WTC11 (cell line): Measurements from ENCODE around the gene NECTIN4.

Experiments used
- ATF1 ChIP-seq: sonication (generic); formaldehyde crosslinking; IDR thresholded peaks from 2 replicates; pipeline ENCODE4 v1.8.1; 2023; ENCODE audit warnings: mild to moderate bottlenecking, moderate library complexity, missing genetic modification reagents
- CBFB ChIP-seq: sonication (generic); formaldehyde crosslinking; IDR thresholded peaks from 2 replicates; pipeline ENCODE4 v1.8.1; 2022; ENCODE audit warnings: mild to moderate bottlenecking, low read depth, missing genetic modification reagents
- CREM ChIP-seq: sonication (generic); formaldehyde crosslinking; IDR thresholded peaks from 2 replicates; pipeline ENCODE4 v1.8.1; 2022; ENCODE audit warnings: mild to moderate bottlenecking, missing genetic modification reagents, moderate library complexity
- ELF4 ChIP-seq: sonication (generic); formaldehyde crosslinking; IDR thresholded peaks from 2 replicates; pipeline ENCODE4 v1.8.1; 2022; ENCODE audit warnings: low read depth, mild to moderate bottlenecking, moderate library complexity, missing genetic modification reagents
- JUN ChIP-seq: sonication (generic); formaldehyde crosslinking; IDR thresholded peaks from 2 replicates; pipeline ENCODE4 v1.8.0; 2023; ENCODE audit warnings: mild to moderate bottlenecking, missing genetic modification reagents
- KAT7 ChIP-seq: sonication (generic); formaldehyde crosslinking; IDR thresholded peaks from 2 replicates; pipeline ENCODE4 v1.8.1; 2023; ENCODE audit warnings: missing genetic modification reagents, mild to moderate bottlenecking, borderline replicate concordance
- SMAD3 ChIP-seq: sonication (generic); formaldehyde crosslinking; IDR thresholded peaks from 2 replicates; pipeline ENCODE4 v1.8.0; 2022; ENCODE audit warnings: missing genetic modification reagents, mild to moderate bottlenecking, borderline replicate concordance
- ZNF416 ChIP-seq: fragments of 250-450 bp; sonication (Bioruptor Pico); IDR thresholded peaks from 2 replicates; pipeline ENCODE4 v1.9.0; 2021; ENCODE audit warnings: mild to moderate bottlenecking, inconsistent platforms
- TF ChIP-seq, protein P1 (sequence below): sonication (generic); formaldehyde crosslinking; IDR thresholded peaks from 2 replicates; pipeline ENCODE4 v1.8.1; 2022; ENCODE audit warnings: low read depth, missing genetic modification reagents, borderline replicate concordance
- TF ChIP-seq, protein P2 (sequence below): sonication (generic); formaldehyde crosslinking; conservative IDR thresholded peaks from 2 replicates; pipeline ENCODE4 v1.8.1; 2023; ENCODE audit warnings: mild to moderate bottlenecking, low read depth, missing genetic modification reagents, moderate library complexity
- TF ChIP-seq, protein P3 (sequence below): fragments of 200-600 bp; IDR thresholded peaks from 2 replicates; pipeline ENCODE4 v1.8.0; 2022; ENCODE audit warnings: antibody characterized with exemption
- TF ChIP-seq, protein P4 (sequence below): sonication (generic); formaldehyde crosslinking; IDR thresholded peaks from 2 replicates; pipeline ENCODE4 v1.8.0; 2022; ENCODE audit warnings: mild to moderate bottlenecking, missing genetic modification reagents
- TF ChIP-seq, protein P5 (sequence below): sonication (generic); formaldehyde crosslinking; IDR thresholded peaks from 2 replicates; pipeline ENCODE4 v1.8.1; 2022; ENCODE audit warnings: mild to moderate bottlenecking, missing genetic modification reagents, moderate library complexity, borderline replicate concordance

DNA sequence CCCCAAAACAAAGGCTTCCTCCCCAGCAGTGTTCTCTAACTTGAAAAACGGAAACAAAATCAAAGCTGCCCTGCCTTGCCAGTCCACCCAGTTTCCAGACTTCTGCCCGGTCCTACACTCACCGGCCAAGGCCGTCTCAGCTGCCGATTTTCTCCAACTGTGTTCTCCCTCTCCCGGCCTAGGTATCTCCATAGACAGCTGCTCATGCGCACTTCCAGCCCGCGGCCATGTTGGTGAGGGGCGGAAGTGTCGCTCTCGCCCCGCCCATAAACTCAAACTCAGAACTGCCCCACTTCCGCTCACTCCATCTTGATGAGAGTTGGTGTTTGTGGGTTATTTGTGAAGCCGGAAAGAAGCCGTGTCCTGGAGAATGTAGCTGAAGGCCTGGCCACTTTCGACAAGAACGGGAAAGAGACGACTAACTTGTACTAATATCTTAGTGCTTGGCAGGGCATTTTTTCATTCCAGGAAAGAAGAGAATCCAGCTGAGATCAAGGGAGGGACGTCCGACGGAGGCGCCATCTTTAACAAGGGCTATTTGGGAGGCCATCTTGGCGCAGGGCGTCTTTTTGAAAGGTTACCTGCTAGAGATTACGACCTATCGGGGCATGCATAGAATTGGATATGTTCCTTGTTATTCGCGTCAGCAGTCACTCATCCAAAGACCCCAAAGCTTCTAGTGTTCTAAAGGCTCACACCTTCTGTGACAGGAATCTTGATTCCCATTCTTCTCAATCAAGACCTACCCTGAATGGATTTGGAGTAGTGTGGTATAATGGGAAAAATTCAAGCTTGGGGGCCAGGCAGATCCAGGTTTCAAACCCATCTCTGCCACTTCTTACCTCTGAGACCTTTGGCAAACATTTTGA, 43.4 kb downstream of the NECTIN4 start, which contains the start of gene USF1:
- TF ChIP-seq ATF1 (CRISPR knock-in tag) (no peak), JUN (CRISPR knock-in tag) (no peak), ZNF416 (no peak), CBFB (CRISPR knock-in tag) (no peak), KAT7 (CRISPR knock-in tag) (no peak), CREM (no peak; the same call in 1 of the 2 replicates), SMAD3 (CRISPR knock-in tag) (peak; percentile 80; the same call in 1 of the 2 replicates), ELF4 (CRISPR knock-in tag) (no peak)
- TF ChIP-seq, protein P1, sequence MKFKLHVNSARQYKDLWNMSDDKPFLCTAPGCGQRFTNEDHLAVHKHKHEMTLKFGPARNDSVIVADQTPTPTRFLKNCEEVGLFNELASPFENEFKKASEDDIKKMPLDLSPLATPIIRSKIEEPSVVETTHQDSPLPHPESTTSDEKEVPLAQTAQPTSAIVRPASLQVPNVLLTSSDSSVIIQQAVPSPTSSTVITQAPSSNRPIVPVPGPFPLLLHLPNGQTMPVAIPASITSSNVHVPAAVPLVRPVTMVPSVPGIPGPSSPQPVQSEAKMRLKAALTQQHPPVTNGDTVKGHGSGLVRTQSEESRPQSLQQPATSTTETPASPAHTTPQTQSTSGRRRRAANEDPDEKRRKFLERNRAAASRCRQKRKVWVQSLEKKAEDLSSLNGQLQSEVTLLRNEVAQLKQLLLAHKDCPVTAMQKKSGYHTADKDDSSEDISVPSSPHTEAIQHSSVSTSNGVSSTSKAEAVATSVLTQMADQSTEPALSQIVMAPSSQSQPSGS (CRISPR knock-in tag): no peak
- TF ChIP-seq, protein P2, sequence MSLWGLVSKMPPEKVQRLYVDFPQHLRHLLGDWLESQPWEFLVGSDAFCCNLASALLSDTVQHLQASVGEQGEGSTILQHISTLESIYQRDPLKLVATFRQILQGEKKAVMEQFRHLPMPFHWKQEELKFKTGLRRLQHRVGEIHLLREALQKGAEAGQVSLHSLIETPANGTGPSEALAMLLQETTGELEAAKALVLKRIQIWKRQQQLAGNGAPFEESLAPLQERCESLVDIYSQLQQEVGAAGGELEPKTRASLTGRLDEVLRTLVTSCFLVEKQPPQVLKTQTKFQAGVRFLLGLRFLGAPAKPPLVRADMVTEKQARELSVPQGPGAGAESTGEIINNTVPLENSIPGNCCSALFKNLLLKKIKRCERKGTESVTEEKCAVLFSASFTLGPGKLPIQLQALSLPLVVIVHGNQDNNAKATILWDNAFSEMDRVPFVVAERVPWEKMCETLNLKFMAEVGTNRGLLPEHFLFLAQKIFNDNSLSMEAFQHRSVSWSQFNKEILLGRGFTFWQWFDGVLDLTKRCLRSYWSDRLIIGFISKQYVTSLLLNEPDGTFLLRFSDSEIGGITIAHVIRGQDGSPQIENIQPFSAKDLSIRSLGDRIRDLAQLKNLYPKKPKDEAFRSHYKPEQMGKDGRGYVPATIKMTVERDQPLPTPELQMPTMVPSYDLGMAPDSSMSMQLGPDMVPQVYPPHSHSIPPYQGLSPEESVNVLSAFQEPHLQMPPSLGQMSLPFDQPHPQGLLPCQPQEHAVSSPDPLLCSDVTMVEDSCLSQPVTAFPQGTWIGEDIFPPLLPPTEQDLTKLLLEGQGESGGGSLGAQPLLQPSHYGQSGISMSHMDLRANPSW: no peak
- TF ChIP-seq, protein P3, sequence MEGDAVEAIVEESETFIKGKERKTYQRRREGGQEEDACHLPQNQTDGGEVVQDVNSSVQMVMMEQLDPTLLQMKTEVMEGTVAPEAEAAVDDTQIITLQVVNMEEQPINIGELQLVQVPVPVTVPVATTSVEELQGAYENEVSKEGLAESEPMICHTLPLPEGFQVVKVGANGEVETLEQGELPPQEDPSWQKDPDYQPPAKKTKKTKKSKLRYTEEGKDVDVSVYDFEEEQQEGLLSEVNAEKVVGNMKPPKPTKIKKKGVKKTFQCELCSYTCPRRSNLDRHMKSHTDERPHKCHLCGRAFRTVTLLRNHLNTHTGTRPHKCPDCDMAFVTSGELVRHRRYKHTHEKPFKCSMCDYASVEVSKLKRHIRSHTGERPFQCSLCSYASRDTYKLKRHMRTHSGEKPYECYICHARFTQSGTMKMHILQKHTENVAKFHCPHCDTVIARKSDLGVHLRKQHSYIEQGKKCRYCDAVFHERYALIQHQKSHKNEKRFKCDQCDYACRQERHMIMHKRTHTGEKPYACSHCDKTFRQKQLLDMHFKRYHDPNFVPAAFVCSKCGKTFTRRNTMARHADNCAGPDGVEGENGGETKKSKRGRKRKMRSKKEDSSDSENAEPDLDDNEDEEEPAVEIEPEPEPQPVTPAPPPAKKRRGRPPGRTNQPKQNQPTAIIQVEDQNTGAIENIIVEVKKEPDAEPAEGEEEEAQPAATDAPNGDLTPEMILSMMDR: no peak
- TF ChIP-seq, protein P4, sequence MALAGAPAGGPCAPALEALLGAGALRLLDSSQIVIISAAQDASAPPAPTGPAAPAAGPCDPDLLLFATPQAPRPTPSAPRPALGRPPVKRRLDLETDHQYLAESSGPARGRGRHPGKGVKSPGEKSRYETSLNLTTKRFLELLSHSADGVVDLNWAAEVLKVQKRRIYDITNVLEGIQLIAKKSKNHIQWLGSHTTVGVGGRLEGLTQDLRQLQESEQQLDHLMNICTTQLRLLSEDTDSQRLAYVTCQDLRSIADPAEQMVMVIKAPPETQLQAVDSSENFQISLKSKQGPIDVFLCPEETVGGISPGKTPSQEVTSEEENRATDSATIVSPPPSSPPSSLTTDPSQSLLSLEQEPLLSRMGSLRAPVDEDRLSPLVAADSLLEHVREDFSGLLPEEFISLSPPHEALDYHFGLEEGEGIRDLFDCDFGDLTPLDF (CRISPR knock-in tag): no peak
- TF ChIP-seq, protein P5, sequence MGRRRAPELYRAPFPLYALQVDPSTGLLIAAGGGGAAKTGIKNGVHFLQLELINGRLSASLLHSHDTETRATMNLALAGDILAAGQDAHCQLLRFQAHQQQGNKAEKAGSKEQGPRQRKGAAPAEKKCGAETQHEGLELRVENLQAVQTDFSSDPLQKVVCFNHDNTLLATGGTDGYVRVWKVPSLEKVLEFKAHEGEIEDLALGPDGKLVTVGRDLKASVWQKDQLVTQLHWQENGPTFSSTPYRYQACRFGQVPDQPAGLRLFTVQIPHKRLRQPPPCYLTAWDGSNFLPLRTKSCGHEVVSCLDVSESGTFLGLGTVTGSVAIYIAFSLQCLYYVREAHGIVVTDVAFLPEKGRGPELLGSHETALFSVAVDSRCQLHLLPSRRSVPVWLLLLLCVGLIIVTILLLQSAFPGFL: no peak
